HFFc6 (cell line): Measurements from ENCODE around the gene RAB20. TPM values are rescaled to one million over a fixed set of nuclear protein-coding genes. Genes with fewer than 3 reads are reported as not detected.
"Not testable (repeated sequence)": the region's sequence is repeated elsewhere in the genome, so short reads cannot be mapped to it uniquely, and the experiment has no call there.

ENCODE experiments used
- DNase-seq: peaks from one replicate; pipeline ENCODE4 v3.0.0-alpha.2; 2018
- H3K27ac Mint-ChIP-seq: 2 replicates; pipeline ENCODE4 v1.8.0; 2020; ENCODE audit warnings: mild to moderate bottlenecking, mixed read lengths
- H3K27me3 Mint-ChIP-seq: 2 replicates; pipeline ENCODE4 v1.8.0; 2021; ENCODE audit warnings: mild to moderate bottlenecking, moderate library complexity, mixed read lengths; ENCODE audit not compliant: insufficient read depth
- H3K36me3 Mint-ChIP-seq: 2 replicates; pipeline ENCODE4 v1.8.0; 2021; ENCODE audit warnings: low read depth, mixed read lengths
- H3K4me1 Mint-ChIP-seq: 2 replicates; pipeline ENCODE4 v1.8.0; 2020; ENCODE audit warnings: low read depth, mixed read lengths
- H3K4me3 Mint-ChIP-seq: 2 replicates; pipeline ENCODE4 v1.8.0; 2020; ENCODE audit warnings: mild to moderate bottlenecking, moderate library complexity, mixed read lengths
- H3K9me3 Mint-ChIP-seq: 2 replicates; pipeline ENCODE4 v1.8.0; 2020; ENCODE audit warnings: mild to moderate bottlenecking, mixed read lengths
- long read RNA-seq: library from polyadenylated mRNA; unstranded; transcript quantifications from one replicate; pipeline ENCODE4 v2.0.0, GENCODE V29; 2019
- total RNA-seq, 6 experiments: library from RNA; stranded (reverse); fragmentation: NEBNext Ultra II Directional; extraction: Animal tissue kit (Norgen Biotek cat#: 25700); gene quantifications; 2 replicates in 1 of 6; 3 replicates in 5 of 6; pipeline ENCODE4 v1.2.3, GENCODE V29; 2021
- TF ChIP-seq, protein P1 (sequence below): fragments of 200-600 bp; sonication (generic); IDR thresholded peaks from 2 replicates; pipeline ENCODE4 v1.5.0; 2021; ENCODE audit warnings: antibody characterized with exemption, mild to moderate bottlenecking

Gene RAB20
- 1 to 10 TPM in 1 of 6 experiments, under 1 TPM in 5; 0.40 to 1.0 (median 0.74) TPM for total RNA-seq
- long read RNA-seq, partial matches to known transcripts: 0 of 2 reads
- long read RNA-seq, other reads (novel, unspliced or antisense): 0 of 2 reads

- H3K4me1 Mint-ChIP-seq: peaks cover 25% of the 10 kb centered on the region
- peak within 1 kb of the TSS; percentile 43 for H3K27ac Mint-ChIP-seq
- peaks cover 5% of the 10 kb centered on the region for H3K9me3 Mint-ChIP-seq
- H3K27me3 Mint-ChIP-seq: peaks cover 25% of the 10 kb centered on the region
- TF ChIP-seq, protein P1, sequence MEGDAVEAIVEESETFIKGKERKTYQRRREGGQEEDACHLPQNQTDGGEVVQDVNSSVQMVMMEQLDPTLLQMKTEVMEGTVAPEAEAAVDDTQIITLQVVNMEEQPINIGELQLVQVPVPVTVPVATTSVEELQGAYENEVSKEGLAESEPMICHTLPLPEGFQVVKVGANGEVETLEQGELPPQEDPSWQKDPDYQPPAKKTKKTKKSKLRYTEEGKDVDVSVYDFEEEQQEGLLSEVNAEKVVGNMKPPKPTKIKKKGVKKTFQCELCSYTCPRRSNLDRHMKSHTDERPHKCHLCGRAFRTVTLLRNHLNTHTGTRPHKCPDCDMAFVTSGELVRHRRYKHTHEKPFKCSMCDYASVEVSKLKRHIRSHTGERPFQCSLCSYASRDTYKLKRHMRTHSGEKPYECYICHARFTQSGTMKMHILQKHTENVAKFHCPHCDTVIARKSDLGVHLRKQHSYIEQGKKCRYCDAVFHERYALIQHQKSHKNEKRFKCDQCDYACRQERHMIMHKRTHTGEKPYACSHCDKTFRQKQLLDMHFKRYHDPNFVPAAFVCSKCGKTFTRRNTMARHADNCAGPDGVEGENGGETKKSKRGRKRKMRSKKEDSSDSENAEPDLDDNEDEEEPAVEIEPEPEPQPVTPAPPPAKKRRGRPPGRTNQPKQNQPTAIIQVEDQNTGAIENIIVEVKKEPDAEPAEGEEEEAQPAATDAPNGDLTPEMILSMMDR: no peak
- peak within 1 kb of the TSS; percentile 94 for H3K4me3 Mint-ChIP-seq
- no peaks in the 10 kb centered on the region for H3K36me3 Mint-ChIP-seq
- DNase-seq: peak; percentile 48
Observed at GRCh38 chr13:110561344-110562035, at the start of gene RAB20. TSS of gene RAB20 (minus strand) at chr13:110561722. CDS start at chr13:110561519, 203 bp downstream.

DNA sequence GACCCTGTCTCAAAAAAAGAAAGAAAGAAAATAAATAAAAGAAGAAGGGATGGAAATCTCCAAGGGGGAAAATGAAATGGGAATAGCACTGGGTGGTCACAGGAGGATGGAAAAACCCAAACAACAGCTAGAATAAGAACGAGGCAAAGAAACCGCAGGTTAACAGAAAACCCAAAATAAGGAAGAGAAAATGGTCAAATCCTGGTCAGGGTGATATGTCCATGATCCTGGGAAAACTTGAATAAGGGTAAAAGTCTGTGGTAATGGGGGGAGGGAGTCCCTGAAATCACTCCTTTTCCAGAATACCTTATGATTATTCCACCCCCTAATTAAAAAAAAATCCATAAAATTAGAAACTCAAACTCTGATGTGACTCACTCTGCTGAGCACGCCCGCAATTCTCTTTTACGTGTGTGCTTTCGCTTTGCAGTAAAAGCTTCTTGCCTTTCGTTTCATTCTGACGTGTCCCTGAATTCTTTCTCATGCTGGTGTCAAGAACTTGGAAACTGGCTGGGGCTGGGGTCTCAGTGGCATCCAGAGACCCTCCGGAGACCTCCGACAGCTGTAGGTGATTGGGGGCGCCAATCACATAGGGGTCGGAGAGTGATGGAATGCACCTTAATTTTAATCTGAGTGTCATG, 49.6 kb upstream of the RAB20 start:
- Mint-ChIP-seq H3K36me3 (peaks cover 9% of the 10 kb centered on the region), H3K9me3 (peaks cover 11% of the 10 kb centered on the region), H3K4me3 (no peak overlapping the region), H3K4me1 (peaks cover 14% of the 10 kb centered on the region), H3K27ac (no peak overlapping the region), H3K27me3 (peaks cover 12% of the 10 kb centered on the region)
- TF ChIP-seq, protein P1: no peak
- no peak for DNase-seq

DNA sequence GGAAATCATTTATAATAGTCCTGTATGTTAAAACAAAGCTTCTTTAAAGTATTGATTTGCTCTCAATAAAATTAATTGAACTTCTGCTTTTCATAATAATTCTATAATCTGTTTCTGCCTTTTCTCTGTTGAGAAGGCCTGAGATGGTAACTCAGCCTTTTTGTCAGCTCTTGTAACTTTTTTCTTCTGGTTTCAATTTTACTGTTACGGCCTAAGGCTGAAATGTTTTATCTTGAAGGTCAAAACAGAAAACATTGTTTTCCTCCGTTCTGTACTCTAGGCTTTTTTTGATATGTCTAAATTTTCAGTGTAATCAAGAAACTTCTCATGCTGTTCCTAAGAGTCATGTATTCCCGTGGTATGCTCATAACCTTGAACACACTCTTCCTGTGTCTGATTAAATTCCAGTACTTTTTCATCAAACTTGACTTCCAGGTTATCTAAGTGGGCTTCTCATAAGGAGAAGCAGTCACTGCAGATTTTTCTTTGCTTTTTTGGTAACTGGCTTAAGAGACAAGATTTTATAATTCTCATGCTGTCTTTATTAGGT, 46.2 kb upstream of the RAB20 start:
- Mint-ChIP-seq H3K27ac (no peak overlapping the region), H3K4me3 (no peak overlapping the region), H3K9me3 (no peaks in the 10 kb centered on the region), H3K4me1 (peaks cover 7% of the 10 kb centered on the region), H3K36me3 (no peaks in the 10 kb centered on the region), H3K27me3 (peaks cover 9% of the 10 kb centered on the region)
- TF ChIP-seq, protein P1: no peak
- DNase-seq: no peak

GRCh38 chr13:110606281-110606680, 44.8 kb upstream of the RAB20 start:
- not testable (repeated sequence) for DNase-seq, H3K4me1 Mint-ChIP-seq, H3K27ac Mint-ChIP-seq, H3K27me3 Mint-ChIP-seq, H3K4me3 Mint-ChIP-seq, H3K36me3 Mint-ChIP-seq, H3K9me3 Mint-ChIP-seq

DNA sequence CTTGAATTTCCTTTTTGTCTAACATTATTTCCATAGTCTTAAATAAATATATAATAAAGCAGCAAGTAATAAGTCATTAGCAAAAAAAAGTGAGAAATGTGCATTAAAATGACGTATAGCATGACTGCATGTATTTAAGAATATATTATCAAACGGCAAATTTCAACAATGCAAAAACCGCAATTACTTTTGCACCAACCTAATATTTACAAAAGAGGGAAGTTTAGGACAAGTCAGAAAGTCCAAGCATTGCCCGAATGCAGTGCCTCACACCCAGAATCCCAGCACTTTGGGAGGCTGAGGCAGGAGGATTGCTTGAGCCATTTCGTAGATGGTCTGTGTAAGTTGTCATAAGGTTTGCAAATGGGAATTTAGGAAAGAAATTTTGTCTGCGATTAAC, 43.6 kb upstream of the RAB20 start:
- DNase-seq: no peak

More for the DNA sequence above, 43.6 kb upstream of the RAB20 start:
- Mint-ChIP-seq H3K27me3 (peaks cover 11% of the 10 kb centered on the region; the same call in 1 of the 2 replicates), H3K36me3 (no peaks in the 10 kb centered on the region), H3K9me3 (no peaks in the 10 kb centered on the region), H3K4me1 (peaks cover 7% of the 10 kb centered on the region), H3K4me3 (no peak overlapping the region), H3K27ac (no peak overlapping the region)
- TF ChIP-seq, protein P1: no peak
